ENCODE results near the gene ZMYND8.

Gene ZMYND8

GRCh38 chr20:47317127-47317895, 39.2 kb downstream of the ZMYND8 start:
- FAIRE-seq (no peak), DNase-seq (ENCODE audit: insufficient read length, low spot score) (no peak)
- no peak for TF ChIP-seq CTCF (IDR thresholded peaks at IDR 0.05; ENCODE audit: insufficient read depth, missing control alignments)

GRCh38 chr20:47316776-47317126, 39.7 kb downstream of the ZMYND8 start:
- DNase-seq (ENCODE audit: insufficient read length, low spot score) (no peak), FAIRE-seq (no peak)
- no peak for TF ChIP-seq CTCF (IDR thresholded peaks at IDR 0.05; ENCODE audit: insufficient read depth, missing control alignments)

- FAIRE-seq (no peak), DNase-seq (ENCODE audit: insufficient read length, low spot score) (no peak)
- TF ChIP-seq CTCF (IDR thresholded peaks at IDR 0.05; ENCODE audit: insufficient read depth, missing control alignments) = no peak
Observed at GRCh38 chr20:47315339-47316056, 41.0 kb downstream of the ZMYND8 start.

- no peak for DNase-seq (ENCODE audit: insufficient read length, low spot score)
- TF ChIP-seq CTCF (IDR thresholded peaks at IDR 0.05; ENCODE audit: insufficient read depth, missing control alignments) = no peak
- FAIRE-seq = no peak
Observed at GRCh38 chr20:47314647-47315338, 41.7 kb downstream of the ZMYND8 start.

GRCh38 chr20:47311967-47312681, 44.4 kb downstream of the ZMYND8 start:
- DNase-seq (ENCODE audit: insufficient read length, low spot score) (no peak), FAIRE-seq (no peak)
- no peak for TF ChIP-seq CTCF (IDR thresholded peaks at IDR 0.05; ENCODE audit: insufficient read depth, missing control alignments)

GRCh38 chr20:47311211-47311610, 45.3 kb downstream of the ZMYND8 start:
- FAIRE-seq = no peak
- no peak for DNase-seq (ENCODE audit: insufficient read length, low spot score)
- no peak for TF ChIP-seq CTCF (IDR thresholded peaks at IDR 0.05; ENCODE audit: insufficient read depth, missing control alignments)
